ENCODE data around the gene ROR2. TPM values are rescaled to one million over a fixed set of nuclear protein-coding genes. Genes with fewer than 3 reads are reported as not detected.

The ROR2 gene
- total RNA-seq, 1 experiment from 2014 or later, result 2.7 TPM

DNA sequence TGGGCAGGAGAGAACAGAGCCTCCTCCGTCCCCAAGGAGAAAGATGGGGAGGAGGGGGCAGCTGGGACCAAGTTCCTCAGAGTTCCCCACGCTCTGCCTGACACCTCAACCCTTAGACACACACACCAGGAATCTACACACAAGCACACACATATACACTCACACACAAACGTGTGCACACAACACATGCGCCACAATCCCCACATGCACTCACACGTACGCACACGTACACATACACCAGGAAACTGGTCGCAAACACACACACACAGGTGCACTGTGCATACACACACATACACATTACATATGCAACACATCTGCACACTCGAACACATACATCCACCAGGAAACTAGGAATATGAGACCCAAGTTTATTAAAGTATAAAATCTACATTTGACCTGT is 50.4 kb downstream of the ROR2 start:
- Histone ChIP-seq H3K9ac (ENCODE audit: extremely low read depth, insufficient read length, low read length) (no peak overlapping the region), H2BK12ac (ENCODE audit: insufficient read length, low read depth, low read length) (no peak overlapping the region), H3K18ac (ENCODE audit: insufficient read length, low read depth, low read length) (no peak overlapping the region), H2BK120ac (ENCODE audit: low read depth, low read length, poor library complexity, severe bottlenecking) (no peak overlapping the region), H3K27me3 (ENCODE audit: insufficient read depth, low read length) (no peaks in the 10 kb centered on the region), H3K23me2 (ENCODE audit: insufficient read length, low read depth, low read length, poor library complexity, severe bottlenecking) (no peaks in the 10 kb centered on the region), H3K79me2 (ENCODE audit: insufficient read depth, low read length) (no peaks in the 10 kb centered on the region; the same call in 1 of the 2 replicates), H4K20me1 (ENCODE audit: control insufficient read depth, insufficient read depth, insufficient read length) (no peaks in the 10 kb centered on the region), H4K91ac (ENCODE audit: insufficient read length, low read depth, low read length) (no peak overlapping the region), H2AFZ (ENCODE audit: low read length) (no peak overlapping the region), H3K79me1 (ENCODE audit: insufficient read depth, low read depth, low read length, poor library complexity, severe bottlenecking) (no peaks in the 10 kb centered on the region), H2AK5ac (ENCODE audit: insufficient read length, low read length) (no peak overlapping the region), H3K9me3 (ENCODE audit: control insufficient read depth, low read depth, low read length) (no peaks in the 10 kb centered on the region), H3K4ac (ENCODE audit: low read depth, low read length) (no peak overlapping the region), H4K8ac (replicated peaks; ENCODE audit: insufficient read length, low read depth, low read length) (no peak overlapping the region), H3K4me2 (ENCODE audit: insufficient read depth, insufficient read length, low read length) (no peak overlapping the region), H3K4me1 (ENCODE audit: insufficient read depth, low read length) (peaks cover 9% of the 10 kb centered on the region), H3K23ac (ENCODE audit: insufficient read length, low read depth, low read length) (no peak overlapping the region), H2BK5ac (ENCODE audit: insufficient read length, low read length) (no peak overlapping the region), H2BK15ac (ENCODE audit: low read depth, low read length) (no peak overlapping the region), H3T11ph (ENCODE audit: low read length) (no peak overlapping the region), H3K27ac (ENCODE audit: insufficient read length, low read depth, low read length) (no peak overlapping the region), H2BK20ac (ENCODE audit: low read depth, low read length, poor library complexity, severe bottlenecking) (no peak overlapping the region), H3K14ac (ENCODE audit: insufficient read depth, low read length) (no peak overlapping the region), H3K56ac (ENCODE audit: insufficient read length, low read depth, low read length) (no peak overlapping the region), H4K5ac (ENCODE audit: insufficient read length, low read depth, low read length) (no peak overlapping the region)
- H3K27me3 Mint-ChIP-seq (ENCODE audit: low read depth), result peaks cover 33% of the 10 kb centered on the region
- H3K4me1 Mint-ChIP-seq, result peaks cover 39 to 46% of the 10 kb centered on the region in 2 experiments
- no peak overlapping the region; a peak in 1 of 5 replicates for H3K4me3 Mint-ChIP-seq
- H3K9me3 Mint-ChIP-seq, result no peaks in the 10 kb centered on the region
- no peak for DNase-seq
- no peak overlapping the region; a peak in 1 of 7 replicates for H3K27ac Mint-ChIP-seq
- no CpG with 5 or more reads among the region's 9 CpGs for WGBS (ENCODE audit: extremely low coverage, insufficient read length, low lambda C conversion rate)
- TF ChIP-seq, protein P1, sequence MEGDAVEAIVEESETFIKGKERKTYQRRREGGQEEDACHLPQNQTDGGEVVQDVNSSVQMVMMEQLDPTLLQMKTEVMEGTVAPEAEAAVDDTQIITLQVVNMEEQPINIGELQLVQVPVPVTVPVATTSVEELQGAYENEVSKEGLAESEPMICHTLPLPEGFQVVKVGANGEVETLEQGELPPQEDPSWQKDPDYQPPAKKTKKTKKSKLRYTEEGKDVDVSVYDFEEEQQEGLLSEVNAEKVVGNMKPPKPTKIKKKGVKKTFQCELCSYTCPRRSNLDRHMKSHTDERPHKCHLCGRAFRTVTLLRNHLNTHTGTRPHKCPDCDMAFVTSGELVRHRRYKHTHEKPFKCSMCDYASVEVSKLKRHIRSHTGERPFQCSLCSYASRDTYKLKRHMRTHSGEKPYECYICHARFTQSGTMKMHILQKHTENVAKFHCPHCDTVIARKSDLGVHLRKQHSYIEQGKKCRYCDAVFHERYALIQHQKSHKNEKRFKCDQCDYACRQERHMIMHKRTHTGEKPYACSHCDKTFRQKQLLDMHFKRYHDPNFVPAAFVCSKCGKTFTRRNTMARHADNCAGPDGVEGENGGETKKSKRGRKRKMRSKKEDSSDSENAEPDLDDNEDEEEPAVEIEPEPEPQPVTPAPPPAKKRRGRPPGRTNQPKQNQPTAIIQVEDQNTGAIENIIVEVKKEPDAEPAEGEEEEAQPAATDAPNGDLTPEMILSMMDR (conservative IDR thresholded peaks at IDR 0.05), result no peak
- no peaks in the 10 kb centered on the region for H3K36me3 Mint-ChIP-seq (ENCODE audit: insufficient read depth in 1 of 3, low read depth in 3 of 3)
